ENCODE data around the gene CTSC. TPM values are rescaled to one million over a fixed set of nuclear protein-coding genes. Genes with fewer than 3 reads are reported as not detected.

CTSC gene
- polyA plus RNA-seq, 1 of the 3 experiments (the other 2 are of a cell fraction): 104 TPM

GRCh38 chr11:88315015-88315414, 22.5 kb downstream of the CTSC start:
- TF ChIP-seq TAF1 (IDR thresholded peaks at IDR 0.05; ENCODE audit: borderline replicate concordance, low read depth, low read length) (no peak), FOSL2 (IDR thresholded peaks at IDR 0.05; ENCODE audit: borderline replicate concordance, low read depth) (no peak), FOXJ3 (CRISPR knock-in tag; IDR thresholded peaks at IDR 0.05) (no peak), POLR2AphosphoS5 (IDR thresholded peaks at IDR 0.05; ENCODE audit: low read depth, low read length) (no peak), RFX5 (IDR thresholded peaks at IDR 0.05; ENCODE audit: low read length) (no peak), SMC3 (IDR thresholded peaks at IDR 0.05; ENCODE audit: low read depth, low read length) (no peak), RAD21 (IDR thresholded peaks at IDR 0.05; ENCODE audit: low read length) (no peak), JUND (IDR thresholded peaks at IDR 0.05) (no peak), ZBTB33 (IDR thresholded peaks at IDR 0.05; ENCODE audit: borderline replicate concordance, low read depth) (no peak), FOXM1 (IDR thresholded peaks at IDR 0.05; ENCODE audit: low read depth) (no peak), USF2 (IDR thresholded peaks at IDR 0.05; ENCODE audit: borderline replicate concordance, low read depth, low read length) (no peak), TEAD4 (IDR thresholded peaks at IDR 0.05; ENCODE audit: borderline replicate concordance, insufficient read depth) (no peak)
- TF ChIP-seq, protein P1, sequence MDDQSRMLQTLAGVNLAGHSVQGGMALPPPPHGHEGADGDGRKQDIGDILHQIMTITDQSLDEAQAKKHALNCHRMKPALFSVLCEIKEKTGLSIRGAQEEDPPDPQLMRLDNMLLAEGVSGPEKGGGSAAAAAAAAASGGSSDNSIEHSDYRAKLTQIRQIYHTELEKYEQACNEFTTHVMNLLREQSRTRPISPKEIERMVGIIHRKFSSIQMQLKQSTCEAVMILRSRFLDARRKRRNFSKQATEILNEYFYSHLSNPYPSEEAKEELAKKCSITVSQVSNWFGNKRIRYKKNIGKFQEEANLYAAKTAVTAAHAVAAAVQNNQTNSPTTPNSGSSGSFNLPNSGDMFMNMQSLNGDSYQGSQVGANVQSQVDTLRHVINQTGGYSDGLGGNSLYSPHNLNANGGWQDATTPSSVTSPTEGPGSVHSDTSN (IDR thresholded peaks at IDR 0.05): no peak
- TF ChIP-seq, protein P2, sequence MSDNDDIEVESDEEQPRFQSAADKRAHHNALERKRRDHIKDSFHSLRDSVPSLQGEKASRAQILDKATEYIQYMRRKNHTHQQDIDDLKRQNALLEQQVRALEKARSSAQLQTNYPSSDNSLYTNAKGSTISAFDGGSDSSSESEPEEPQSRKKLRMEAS (IDR thresholded peaks at IDR 0.05; ENCODE audit: low read depth): no peak
- H3F3A ChIP-seq (replicated peaks; ENCODE audit: insufficient read depth): peaks cover 11% of the 10 kb centered on the region
- H3K9ac ChIP-seq: no peak overlapping the region
- 89% methylated on average over 2 of the region's 2 CpGs for WGBS (ENCODE audit: low lambda C conversion rate)
- H3K4me1 ChIP-seq (ENCODE audit: control insufficient read depth in 1 of 2, insufficient read depth in 2 of 2, low read depth in 1 of 2, low read length in 1 of 2): peaks cover 0 to 11% of the 10 kb centered on the region in 2 experiments; a peak in 2 of 4 replicates
- ChIA-PET CTCF (no interaction called here), POLR2A (no interaction called here)
- no peak overlapping the region for H3K27ac ChIP-seq (ENCODE audit: low read depth in 2 of 2, low read length in 1 of 2)
- no peak overlapping the region for H3K4me2 ChIP-seq
- H3K36me3 ChIP-seq (replicated peaks in 1 of 2; ENCODE audit: control insufficient read depth in 1 of 2, insufficient read depth in 2 of 2, low read length in 1 of 2): no peaks in the 10 kb centered on the region
- H2AFZ ChIP-seq (ENCODE audit: low read depth): no peak overlapping the region
- H3K9me3 ChIP-seq: no peaks in the 10 kb centered on the region
- H3K27me3 ChIP-seq (ENCODE audit: insufficient read depth): no peaks in the 10 kb centered on the region
- no peak for DNase-seq
- H4K20me1 ChIP-seq (ENCODE audit: insufficient read depth): no peaks in the 10 kb centered on the region
- no peak overlapping the region for H3K4me3 ChIP-seq (ENCODE audit: low read depth in 2 of 2, low read length in 1 of 2)
- H3K79me2 ChIP-seq (ENCODE audit: insufficient read depth): no peaks in the 10 kb centered on the region
- H3K9me2 ChIP-seq: no peaks in the 10 kb centered on the region

DNA sequence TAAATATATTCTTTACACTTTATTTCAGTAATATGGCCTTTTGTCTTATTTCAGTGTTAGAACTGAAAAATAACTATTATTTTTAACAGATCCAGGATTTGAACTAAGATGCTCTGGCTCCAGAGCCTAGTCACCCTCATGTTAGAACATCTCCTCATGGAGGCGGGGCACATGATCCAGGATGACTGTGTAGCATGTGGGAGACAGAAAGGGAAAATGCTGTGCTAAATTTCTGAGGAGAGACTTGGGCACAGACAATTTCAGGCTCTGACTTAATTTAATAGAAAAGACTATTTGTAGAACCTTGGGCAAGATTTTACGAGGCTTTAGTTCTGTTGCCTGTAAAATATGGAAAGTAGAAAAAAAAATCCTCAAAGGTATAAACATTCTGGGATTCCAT, 24.1 kb downstream of the CTSC start:
- Histone ChIP-seq H3K9me2 (no peaks in the 10 kb centered on the region), H3K4me1 (ENCODE audit: control insufficient read depth in 1 of 2, insufficient read depth in 2 of 2, low read depth in 1 of 2, low read length in 1 of 2) (peaks cover 0 to 14% of the 10 kb centered on the region in 2 experiments; a peak in 2 of 4 replicates), H3K4me2 (no peak overlapping the region), H2AFZ (ENCODE audit: low read depth) (no peak overlapping the region), H3K79me2 (ENCODE audit: insufficient read depth) (no peaks in the 10 kb centered on the region), H3K36me3 (replicated peaks in 1 of 2; ENCODE audit: control insufficient read depth in 1 of 2, insufficient read depth in 2 of 2, low read length in 1 of 2) (no peaks in the 10 kb centered on the region), H4K20me1 (ENCODE audit: insufficient read depth) (no peaks in the 10 kb centered on the region), H3K27ac (ENCODE audit: low read depth in 2 of 2, low read length in 1 of 2) (no peak overlapping the region), H3K9ac (no peak overlapping the region), H3K9me3 (no peaks in the 10 kb centered on the region), H3K4me3 (ENCODE audit: low read depth in 2 of 2, low read length in 1 of 2) (no peak overlapping the region), H3F3A (replicated peaks; ENCODE audit: insufficient read depth) (peaks cover 10% of the 10 kb centered on the region), H3K27me3 (ENCODE audit: insufficient read depth) (no peaks in the 10 kb centered on the region)
- DNase-seq: no peak
- POLR2A ChIA-PET: no interaction called here
- no peak for TF ChIP-seq ZBTB33 (IDR thresholded peaks at IDR 0.05; ENCODE audit: borderline replicate concordance, low read depth)
- CTCF ChIA-PET: no interaction called here
- WGBS (ENCODE audit: low lambda C conversion rate): 100% methylated on average over 2 of the region's 2 CpGs
